CD4-positive, alpha-beta T cell treated with Interleukin-4 for 4 hours (primary cell): ENCODE data around the gene GYG1.

Source experiments
- DNase-seq: peaks from one replicate; pipeline ENCODE4 v3.0.0-alpha.2; 2020

Gene GYG1

GRCh38 chr3:148990236-148990635 is 1.1 kb upstream of the GYG1 start:
- DNase-seq: no peak

DNA sequence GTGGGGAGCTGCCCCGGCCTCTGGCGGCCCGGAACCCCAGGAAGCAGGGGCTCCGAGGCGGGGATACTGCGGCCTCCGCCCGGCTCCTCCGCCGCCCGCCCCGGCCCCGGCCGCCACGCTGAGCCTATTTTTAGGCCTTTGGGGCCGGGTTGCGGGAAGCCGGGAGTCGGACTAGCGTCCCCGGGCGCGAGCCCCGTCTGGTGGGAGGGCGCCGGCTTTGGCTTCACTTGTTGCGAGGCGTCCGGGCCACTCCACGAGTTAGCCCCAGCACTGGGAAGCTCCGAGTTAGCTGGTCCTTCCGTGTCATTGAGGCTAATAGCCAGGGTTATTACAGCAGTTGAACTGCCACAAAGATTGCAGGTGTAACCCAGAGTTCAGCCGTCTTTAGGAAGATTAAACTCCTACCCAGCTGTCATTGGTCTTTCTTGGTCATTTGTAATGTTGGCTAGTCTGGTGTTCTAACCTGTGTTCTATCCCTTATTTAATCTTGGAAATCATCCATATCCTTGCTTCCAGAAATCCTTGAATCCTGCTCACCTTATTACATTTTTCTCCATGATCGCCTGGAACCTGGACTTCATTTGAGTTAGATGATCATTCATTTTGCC is 791 bp downstream of the GYG1 start:
- peak; percentile 40 for DNase-seq

- no peak for DNase-seq
Observed at GRCh38 chr3:148992635-148993255, 1.4 kb downstream of the GYG1 start.

GRCh38 chr3:148997623-148998022 is 6.3 kb downstream of the GYG1 start:
- DNase-seq: no peak

- DNase-seq: no peak
Observed at GRCh38 chr3:148998297-148998696, 7.0 kb downstream of the GYG1 start.

GRCh38 chr3:148998715-148999423 is 7.5 kb downstream of the GYG1 start:
- no peak for DNase-seq

DNA sequence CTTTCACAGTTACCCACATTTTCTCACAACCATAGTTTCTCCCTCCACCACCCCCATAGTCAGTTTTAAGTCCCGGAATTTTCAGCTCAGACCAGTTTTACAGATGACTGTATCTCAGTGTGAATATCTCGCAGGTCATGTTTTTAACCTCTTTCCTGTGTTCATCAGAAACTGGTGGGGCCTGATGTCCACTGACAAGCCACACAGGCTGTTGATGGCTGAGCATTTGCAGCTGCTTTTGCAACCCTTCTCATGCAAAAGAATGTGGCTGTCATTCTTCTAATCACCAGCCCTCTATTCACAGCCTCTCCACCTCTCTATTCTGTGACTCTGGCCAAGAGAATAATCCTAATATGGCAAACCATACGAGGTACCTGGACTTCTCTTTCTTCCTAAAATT is 8.5 kb downstream of the GYG1 start:
- no peak for DNase-seq

DNA sequence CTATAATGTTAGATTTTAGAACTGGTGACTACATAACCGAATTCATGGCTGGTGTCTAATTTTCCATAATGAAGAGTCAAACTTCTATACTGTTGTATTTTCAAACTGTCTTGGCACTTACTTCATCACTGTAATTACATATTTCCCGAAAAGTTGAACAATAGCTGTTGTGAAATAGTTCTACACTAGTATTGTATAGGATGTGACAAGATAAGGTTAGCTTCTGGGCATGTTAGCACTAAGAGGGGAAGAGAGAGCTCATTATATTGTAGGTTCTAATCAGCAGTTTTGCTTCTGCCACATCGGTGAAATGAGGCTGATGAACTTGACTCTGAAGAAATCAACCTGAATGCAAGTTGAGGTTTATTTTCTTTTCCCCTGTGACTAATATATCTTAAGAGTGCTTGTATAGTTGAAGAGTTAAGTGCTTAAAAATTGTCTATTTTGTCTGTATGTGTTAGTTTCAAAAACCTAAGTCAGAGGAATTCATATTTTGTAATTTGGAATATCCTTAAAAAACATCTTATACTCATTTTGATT is 8.9 kb downstream of the GYG1 start:
- DNase-seq: no peak

DNA sequence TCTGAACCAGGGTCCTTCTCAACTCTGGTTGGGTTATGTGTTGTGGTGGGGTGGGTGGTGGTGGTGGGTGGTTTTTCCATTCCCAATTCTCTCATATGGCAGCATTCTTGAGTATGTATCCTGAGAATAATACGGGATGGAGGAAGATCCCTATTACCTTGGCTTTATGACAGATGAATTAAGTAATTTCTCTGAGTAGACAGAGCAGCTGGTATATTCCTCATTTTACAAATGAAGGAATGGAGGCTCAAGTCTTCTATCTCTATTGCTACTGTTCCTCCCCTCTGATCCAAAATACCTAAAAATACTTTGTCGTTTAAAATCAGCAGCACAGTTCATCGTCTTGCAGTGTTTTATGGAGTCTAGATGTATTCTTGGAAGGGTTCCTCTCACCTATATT is 10.4 kb downstream of the GYG1 start:
- DNase-seq: no peak

- DNase-seq: peak; percentile 60
Observed at GRCh38 chr3:149003653-149004305, 12.4 kb downstream of the GYG1 start.

DNA sequence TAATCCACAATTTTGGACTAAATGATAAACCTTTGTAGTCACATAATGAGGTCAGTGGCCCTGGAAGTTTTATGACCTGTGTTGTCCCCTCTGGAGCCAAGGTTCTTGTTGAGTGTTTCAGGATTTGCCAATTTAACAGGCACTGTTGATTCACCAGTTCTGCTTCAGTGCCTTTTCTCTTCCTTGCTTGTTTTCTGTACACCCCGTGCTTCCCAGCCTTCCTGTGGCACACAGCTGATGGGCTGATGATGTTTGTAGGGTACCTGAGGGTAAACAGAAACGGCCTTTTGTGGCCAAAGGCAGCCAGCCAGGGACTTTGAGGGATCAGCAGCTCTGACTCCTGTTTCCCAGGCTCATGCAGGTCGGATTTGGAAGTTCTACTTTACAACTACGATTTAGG is 13.3 kb downstream of the GYG1 start:
- DNase-seq: no peak

- no peak for DNase-seq
Observed at GRCh38 chr3:149005416-149005815, 14.1 kb downstream of the GYG1 start.

DNA sequence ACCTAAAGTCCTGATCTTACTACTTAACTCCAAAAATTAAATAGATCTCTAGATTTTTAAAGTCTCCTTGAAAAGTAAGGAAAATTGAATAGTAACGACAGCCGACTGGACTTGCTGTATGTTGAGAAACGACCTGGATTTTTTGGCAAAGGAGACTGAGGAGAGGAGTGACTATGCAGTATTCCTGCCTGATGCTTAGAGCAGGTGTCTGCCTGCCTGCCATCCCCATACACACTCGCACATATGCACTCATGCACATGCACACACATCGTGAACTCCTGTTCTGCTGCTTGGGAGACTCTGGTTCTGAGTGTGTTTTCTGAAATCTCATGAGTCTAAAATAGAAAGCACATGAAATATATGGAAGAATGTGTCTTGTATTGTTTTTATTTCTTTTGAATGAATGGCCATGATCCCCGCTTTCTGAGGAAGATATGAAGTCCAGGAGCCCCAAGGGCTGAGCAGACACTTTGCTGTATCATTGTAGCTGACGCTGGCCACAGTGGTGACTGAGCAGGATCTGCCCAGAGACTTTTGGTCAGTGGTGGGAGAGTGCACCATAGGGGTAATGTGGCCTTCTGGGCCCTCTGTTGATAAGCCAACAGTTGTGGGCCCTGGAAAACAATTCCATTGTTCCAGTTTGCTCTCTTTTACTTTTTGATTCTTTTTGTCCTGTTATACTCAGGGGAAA is 16.4 kb downstream of the GYG1 start:
- DNase-seq: no peak

GRCh38 chr3:149009732-149010131 is 18.4 kb downstream of the GYG1 start:
- peak; percentile 74 for DNase-seq

DNA sequence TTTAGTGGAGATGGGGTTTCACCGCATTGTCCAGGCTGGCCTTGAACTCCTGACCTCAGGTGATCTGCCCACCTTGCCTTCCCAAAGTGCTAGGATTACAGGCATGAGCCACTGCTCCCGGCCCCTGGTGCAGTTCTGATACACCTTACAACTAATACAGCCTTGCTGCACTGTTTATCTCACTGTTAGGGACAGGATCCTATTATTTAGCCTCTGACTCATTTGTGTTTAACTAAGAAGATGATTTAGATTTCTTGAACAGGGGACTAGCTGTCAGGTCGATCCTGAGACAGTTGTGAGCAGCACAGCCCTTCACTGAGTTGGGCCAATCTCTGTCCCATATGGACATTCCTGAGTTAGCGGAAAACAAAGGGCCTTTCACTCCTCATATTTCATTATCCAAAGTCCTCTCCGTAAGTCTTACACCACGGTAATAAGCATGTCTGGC is 19.2 kb downstream of the GYG1 start:
- no peak for DNase-seq

GRCh38 chr3:149010966-149011365 is 19.6 kb downstream of the GYG1 start:
- DNase-seq: no peak

GRCh38 chr3:149011676-149012075 is 20.3 kb downstream of the GYG1 start:
- DNase-seq: no peak

DNA sequence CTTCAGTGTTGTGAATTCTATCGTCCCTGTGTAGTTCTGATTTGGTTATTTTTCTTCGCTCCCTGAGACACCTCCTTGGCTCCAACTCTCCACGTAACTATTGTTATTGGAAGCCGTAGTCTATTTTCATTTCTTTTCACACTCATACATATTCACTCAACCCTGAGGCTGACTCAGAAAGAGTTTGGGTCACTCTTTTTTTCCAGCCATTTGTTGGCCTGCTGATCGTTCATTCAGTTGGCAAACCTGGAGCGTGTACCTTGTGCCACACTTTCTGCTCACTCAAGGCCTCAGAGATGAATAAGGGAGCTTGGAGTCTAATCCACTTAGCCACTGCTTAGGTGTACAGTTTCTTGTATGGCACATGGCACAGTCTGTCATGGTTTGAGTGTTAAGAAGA is 22.4 kb downstream of the GYG1 start:
- no peak for DNase-seq

DNA sequence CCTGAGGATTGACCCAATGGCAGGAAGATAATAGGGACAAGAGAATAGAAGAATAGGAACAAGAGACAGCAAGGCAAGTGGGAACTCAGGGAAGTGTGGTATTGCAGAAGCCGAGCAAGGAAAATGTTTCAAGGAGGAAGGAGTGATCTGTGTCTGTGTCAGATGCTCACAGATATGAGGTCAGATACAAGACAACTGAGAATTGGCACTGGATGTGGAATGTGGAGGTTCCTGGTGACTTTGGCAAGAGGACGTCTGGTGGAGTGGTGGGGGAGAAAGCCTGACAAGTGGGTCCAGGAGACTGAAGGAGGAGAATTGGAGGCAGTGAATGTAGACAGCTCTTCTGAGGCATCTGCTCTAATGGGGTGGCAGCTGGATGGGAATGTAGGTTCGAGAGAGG is 24.1 kb downstream of the GYG1 start:
- DNase-seq: no peak

DNA sequence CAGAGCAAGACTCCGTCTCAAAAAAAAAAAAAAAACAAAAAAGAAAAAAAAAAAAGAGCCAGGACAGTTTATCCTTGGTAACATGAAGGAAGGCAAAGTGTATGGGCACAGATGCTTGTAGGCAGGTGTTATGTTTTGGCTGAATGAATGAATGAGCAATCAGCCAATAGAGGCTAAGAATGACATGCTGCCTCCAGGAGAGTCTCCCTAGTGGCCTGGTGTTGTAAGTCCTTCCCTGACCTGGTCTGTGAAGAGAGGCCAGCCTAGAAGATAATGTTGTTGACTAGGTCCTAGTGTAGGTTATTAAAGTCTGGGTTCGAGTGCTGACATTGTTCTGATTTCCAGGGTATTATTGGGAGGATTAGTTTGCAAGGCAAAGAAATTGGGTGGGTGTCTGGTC is 24.9 kb downstream of the GYG1 start:
- DNase-seq: no peak

DNA sequence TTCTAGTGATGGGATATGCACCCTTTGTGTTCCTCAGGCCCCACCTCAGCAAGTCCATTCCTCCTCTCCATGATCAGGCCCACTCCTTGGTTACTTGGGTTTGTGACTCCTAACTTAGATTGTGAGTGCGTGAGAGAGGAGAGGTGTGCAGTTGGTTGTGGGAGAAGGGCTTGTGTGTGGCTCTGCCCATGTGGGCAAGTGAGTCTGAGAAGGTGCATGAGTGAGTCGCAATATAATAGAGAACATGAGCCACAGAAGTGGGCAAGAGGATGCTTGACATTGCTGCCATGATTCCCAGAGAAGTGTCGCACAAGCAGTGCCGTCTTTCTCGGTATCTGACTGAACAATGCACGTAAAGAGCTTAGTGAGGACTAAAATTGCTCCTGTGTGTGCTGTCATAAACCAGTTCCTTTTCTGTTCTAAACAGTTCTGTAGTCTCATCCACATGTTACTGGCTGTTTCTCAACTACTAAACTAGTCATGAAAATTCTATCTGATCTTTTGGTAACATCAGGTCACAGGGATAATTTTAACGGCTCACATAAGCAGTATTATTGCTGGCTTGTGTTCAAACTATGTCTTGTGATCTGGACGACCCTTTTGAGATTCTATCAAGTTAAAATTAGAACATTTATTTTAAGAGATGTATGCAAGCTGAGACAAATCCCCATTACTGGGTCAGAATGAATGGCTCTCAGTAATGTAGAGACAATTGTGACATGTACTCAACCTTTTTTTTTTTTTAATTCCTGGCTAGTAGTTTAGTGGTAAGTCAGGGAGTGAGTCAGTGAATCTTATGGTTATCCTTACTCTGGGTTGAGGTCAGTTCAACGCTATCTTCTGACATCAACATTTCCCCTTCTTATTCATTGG is 25.6 kb downstream of the GYG1 start:
- peak; percentile 13 for DNase-seq

GRCh38 chr3:149018247-149018646 is 26.9 kb downstream of the GYG1 start:
- DNase-seq: no peak
